Hematopoietic multipotent progenitor cell (in vitro differentiated cells): ENCODE data around the gene CHST8. TPM values are rescaled to one million over a fixed set of nuclear protein-coding genes. Genes with fewer than 3 reads are reported as not detected.

Experiments
- total RNA-seq: library from RNA; depleted of rRNA; stranded (reverse); fragments of >200 nt; gene quantifications from one replicate; pipeline ENCODE4 v1.2.3, GENCODE V29; 2012

The CHST8 gene
- total RNA-seq, 1 donor, result not detected

Other genes with a start within 250 kb of the CHST8 start
- gene CEBPG, start 248.2 kb upstream of the CHST8 start, total RNA-seq, result 9.7 TPM
- 41.7 TPM for gene PEPD, start 100.2 kb upstream of the CHST8 start, total RNA-seq
- 67.6 TPM for gene KCTD15, start 174.9 kb downstream of the CHST8 start, total RNA-seq